ENCODE results near the gene OR6A2.
"Not testable (repeated sequence)": the region's sequence is repeated elsewhere in the genome, so short reads cannot be mapped to it uniquely, and the experiment has no call there.

Gene OR6A2

DNA sequence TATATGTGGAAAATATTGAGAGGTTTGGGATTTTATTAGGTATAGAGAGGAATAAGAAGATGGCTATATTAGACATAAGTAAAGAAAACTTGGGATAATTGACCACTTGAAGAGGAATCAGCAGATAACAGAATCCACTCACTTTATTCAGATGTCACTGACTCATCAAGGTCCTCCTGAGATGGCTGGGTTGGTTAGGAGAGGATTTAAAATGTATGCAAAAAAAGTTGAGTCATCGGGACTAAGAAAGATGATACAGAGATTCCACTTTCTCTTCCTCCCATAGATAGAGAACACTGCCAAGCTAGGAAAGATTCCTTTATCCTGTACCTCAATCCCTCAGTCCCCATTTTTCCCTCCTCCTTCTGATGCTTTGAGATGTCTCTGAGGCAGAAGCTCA lies at the start of gene OR6A2:
TSS of gene OR6A2 (minus strand) at position 288 of the 400 bp plus-strand sequence. CDS start 3,981 bp downstream, outside the sequence.
- no peak for DNase-seq

DNA sequence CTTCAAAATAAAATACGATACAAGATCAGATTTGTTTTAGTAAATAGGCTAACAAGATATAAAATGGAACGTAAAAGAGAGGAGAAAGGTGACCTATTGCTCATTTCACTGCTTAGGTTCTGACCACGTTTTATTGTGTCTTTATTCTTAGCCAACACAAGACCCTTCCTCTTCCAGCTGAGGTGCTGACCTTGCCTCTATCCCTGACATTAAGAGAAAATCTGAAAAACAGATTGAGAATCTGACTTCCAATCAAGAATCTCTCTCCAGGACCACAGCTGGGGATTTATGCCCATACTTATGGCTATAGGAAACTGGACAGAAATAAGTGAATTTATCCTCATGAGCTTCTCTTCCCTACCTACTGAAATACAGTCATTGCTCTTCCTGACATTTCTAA lies 45.9 kb upstream of the OR6A2 start, which contains the start of gene OR10A5:
TSS of gene OR10A5 (plus strand) at position 301 of the 400 bp plus-strand sequence. CDS start at position 301, 0 bp downstream.
- no peak for DNase-seq

- DNase-seq = no peak
Observed at GRCh38 chr11:6844356-6844755, 44.9 kb upstream of the OR6A2 start.

DNA sequence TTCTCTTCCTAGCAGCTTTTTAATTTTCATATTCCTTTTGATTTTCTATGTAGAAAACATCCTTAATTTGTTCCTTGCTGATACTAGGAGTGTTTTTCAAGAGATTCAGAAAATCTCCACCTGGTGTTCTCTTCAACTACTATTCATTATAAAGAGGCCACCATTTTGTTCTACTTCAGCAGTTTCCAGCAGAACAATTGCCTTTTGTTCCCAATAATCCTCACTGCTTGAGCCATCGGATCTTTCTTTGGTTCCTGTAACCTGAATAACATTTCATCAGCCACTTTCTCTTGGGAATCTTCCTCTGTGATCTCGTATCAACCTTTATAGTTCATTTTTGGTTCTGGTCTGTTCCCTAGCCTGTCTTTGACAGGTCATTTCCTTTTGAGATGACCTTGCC lies 44.2 kb upstream of the OR6A2 start:
- no peak for DNase-seq

GRCh38 chr11:6841694-6842093 lies 42.2 kb upstream of the OR6A2 start:
- DNase-seq = no peak

DNA sequence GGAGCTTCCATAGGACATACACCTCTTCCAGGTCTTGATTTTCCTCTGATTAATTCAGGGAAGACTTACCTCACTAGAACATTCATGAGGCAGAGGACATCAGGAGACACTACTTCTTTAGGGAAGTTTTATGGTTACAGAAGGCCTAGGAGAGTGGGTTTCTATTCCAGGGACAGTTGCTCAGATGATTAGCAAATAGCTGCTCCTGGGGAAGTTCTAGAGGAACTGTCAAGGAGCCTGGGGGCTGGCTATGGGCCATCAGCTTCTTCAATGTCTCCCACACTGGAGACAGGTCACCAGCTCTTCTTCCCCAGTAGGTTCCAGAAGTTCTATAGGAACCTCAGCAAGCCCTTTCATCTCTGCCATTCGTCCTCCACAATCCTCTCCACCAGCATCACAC lies 34.5 kb upstream of the OR6A2 start:
- DNase-seq = no peak

DNA sequence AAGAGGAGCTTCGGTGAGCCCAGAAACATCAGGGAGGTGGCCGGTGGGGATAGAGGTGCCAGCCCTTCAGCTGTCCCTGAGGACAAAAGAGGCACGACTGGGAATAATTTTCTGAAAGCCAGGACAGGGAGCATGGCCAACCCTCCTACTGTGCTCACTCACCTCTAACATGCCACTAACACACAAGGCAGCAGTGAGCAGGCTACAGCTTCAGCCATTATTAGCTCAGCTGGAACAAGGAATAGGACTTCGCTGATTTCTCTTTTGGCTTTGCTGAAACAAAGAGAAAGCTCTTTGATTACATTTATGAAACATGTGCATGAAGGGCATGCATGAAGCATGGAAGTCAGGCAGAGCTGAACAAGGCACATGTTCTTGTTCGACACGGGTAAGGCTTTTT lies 33.9 kb upstream of the OR6A2 start:
- DNase-seq = no peak

GRCh38 chr11:6828103-6828502 lies 28.6 kb upstream of the OR6A2 start:
- no peak for DNase-seq

GRCh38 chr11:6825231-6825744 lies 25.8 kb upstream of the OR6A2 start:
- no peak for DNase-seq

DNA sequence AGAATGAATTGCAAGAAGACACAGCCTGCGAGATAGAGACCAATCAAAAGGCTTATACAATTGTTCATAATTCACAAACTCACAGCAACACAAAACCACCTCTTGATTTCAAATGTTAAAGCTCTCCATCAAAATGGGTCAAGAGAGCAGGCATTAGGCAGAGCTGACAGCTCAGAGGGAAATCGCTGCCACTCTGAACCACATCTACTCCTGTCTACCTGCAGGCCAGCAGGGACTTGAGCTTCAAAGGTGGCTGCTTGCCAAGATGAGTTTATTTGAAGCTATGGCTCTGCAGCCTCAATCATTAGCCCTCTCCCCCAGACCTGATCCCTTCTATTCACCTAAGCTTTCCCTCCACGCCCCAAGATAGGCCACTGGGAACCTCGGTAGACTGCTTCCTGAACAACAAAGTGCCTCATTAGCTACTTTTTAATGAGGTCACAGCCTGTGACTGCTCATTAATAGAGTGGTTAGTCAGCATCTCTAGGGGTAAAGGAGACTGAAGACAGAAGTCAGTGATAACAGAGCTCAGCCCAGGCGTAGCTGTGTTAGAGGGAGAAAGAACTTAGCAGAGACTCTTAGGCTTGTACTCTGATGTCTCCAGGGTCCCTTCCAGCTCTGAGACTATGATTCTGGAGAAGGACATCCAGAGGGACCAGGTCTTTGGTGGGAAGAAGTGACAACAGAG lies 24.8 kb upstream of the OR6A2 start:
- DNase-seq = no peak

DNA sequence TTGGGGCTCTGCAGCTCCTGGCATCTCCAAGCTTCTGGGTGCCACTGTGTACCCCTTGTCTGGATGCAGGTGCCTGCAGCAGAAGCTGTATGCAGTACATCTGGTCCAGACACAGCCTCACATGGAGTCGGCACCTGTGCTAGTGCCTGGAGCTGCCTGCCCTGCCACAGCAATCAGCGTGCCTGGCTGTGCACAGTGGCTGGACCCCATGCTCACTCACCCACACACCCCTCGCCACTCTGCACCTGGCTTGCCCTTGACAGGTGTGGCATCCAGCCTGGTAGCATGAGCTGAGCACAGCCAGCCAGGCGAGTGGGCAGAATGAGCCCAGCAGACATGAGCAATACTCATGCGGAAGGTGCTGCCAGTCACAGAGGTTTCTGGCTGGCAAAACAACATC lies 19.5 kb upstream of the OR6A2 start:
- DNase-seq = no peak

- no peak for DNase-seq
Observed at GRCh38 chr11:6817694-6818093, 18.2 kb upstream of the OR6A2 start.

DNA sequence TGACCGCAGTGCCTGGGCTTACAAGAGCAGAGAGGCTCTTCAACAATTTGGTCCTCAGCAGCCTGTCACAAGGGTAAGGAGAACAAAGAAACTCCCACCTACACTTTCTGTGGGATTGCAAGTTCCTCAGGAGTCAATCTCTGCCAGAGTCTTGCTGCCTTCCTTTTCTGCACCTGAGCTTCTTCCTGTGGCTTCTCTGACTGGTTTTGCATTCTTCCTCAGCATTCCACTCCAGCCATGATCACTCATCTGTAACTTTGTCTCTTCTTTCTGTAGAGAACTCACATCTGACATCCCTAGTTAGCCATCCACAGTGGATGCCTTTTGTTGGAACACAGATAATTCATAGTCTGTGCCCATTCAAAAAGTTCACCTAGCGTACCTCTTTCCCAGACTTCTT lies 14.2 kb upstream of the OR6A2 start:
- DNase-seq = no peak

GRCh38 chr11:6812390-6813005 lies 13.0 kb upstream of the OR6A2 start:
- peak; percentile 24 for DNase-seq

DNA sequence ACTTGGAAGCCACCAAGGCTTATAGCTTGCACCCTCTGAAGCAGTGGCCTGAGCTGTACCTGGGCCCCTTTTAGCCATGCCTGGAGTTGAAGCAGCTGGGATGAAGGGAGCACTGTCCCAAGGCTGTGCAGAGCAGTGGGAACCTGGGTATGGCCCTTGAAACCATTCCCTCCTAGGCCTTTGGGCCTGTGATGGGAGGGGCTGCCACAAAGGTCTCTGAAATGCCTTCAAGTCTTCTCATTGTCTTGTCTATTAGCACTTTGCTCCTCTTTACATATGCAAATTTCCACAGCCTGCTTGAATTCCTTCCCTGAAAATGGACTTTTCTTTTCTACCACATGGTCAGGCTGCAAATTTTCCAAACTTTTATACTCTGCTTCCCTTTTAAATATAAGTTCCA lies 1.6 kb upstream of the OR6A2 start:
- DNase-seq = not testable (repeated sequence)

DNA sequence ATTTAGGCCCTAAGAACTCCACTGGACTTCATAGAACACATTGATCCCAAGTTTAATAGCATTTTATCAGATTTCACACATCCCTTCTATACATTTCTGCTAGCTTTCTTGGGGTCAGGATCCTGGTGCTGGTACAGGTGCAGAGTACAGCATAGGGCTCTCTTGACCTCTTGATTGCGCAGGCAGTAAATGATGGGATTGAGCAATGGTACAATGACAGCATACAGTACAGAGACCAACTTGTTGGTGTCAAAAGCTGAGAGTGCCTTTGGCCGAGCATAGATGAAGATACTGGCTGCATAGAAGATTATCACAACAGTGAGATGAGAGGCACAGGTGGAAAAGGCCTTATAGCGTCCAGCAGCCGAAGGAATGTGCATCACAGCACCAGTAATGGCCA lies 4.8 kb downstream of the OR6A2 start:
- no peak for DNase-seq

- DNase-seq = no peak
Observed at GRCh38 chr11:6790546-6790945, 8.9 kb downstream of the OR6A2 start.

DNA sequence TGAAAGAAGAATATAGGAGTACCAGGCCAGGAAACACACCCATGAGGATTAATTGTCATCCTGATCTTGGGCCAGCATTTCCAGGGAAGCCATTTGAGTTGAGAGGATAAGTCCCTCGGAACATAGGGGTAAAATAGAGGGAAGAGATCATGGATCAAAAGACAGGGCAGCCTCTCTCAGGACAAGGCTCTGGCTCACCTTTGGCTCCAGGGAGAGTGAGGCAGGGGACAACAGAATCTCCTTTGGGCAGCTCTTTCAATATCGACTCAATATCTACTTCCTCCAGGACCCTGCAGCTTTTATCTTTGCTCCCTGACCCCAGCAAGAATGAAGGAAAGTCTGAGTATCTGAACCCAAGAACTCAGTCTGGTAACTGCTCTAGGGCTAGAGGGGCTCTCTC lies 16.8 kb downstream of the OR6A2 start, which contains the start of gene OR2AG1:
TSS of gene OR2AG1 (plus strand) at position 301 of the 400 bp plus-strand sequence. CDS start 2,018 bp downstream, outside the sequence.
- no peak for DNase-seq

DNA sequence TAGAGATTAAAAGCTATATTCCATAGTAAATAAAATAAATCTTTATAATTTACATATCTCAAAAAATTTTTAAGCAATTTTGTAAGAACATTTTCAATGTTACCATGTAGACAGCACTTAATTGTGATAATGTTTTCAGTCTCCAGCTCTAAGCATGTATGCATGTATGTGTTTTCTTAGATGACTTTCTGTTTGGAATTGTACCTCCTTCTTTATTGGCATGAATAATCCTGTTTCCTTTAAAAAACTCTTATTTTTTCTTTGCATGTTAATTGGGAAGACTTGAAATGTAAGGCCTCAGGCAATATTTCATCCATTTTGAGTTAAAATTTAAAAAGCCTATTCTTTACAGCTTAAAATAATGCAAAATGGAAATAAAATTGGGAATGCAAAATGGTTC lies 18.7 kb downstream of the OR6A2 start:
- DNase-seq = no peak

DNA sequence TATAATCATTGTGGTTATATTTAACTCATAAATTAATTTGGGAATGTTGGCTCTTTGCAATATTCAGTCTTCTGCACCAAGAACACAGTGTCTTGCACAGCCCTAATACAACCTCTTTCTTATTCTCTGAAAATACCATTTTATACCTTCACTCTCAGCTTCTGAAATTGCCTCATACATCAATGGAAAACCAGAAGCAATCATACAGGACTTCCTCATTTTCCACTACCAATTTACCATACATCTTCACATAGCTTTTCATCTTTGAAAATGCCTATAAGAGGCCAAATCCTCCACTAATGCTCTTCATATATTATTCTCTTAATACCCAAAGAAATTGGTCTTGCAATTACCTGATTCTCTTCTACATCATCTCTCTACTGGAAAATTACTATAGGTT lies 21.0 kb downstream of the OR6A2 start:
- peak; percentile 34 for DNase-seq

- peak; percentile 78 for DNase-seq
Observed at GRCh38 chr11:6771926-6772893, 27.3 kb downstream of the OR6A2 start, which contains the start of gene OR2AG2. Gene OR2AG2 (minus strand): TSS chr11:6771976. CDS start chr11:6768957, 3,019 bp downstream.

GRCh38 chr11:6757373-6757967 lies 42.0 kb downstream of the OR6A2 start:
- DNase-seq = peak; percentile 61

DNA sequence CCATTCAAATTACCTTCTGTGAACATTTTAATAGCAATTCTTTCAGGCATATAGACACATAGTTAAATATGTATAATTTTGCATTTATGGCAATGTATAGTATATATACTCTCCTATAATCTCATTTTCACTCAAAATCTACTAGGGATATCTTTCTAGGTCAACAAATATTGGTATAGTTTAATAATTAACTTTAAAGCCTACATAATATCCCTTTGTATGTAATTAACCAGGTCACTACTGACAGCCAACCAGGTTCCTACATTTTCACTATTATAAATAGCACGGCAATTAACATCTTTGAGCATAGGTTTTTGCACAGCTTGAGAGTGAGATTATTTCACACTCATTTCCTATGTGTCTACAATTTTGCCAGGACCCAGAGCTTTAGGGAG lies 43.5 kb downstream of the OR6A2 start:
- DNase-seq = no peak
